Erythroblast (primary cell): Measurements from ENCODE around the gene OR6C70.

Experiments used
- GATA1 ChIP-seq: IDR thresholded peaks from 2 replicates; pipeline ENCODE4 v1.6.1; 2011; ENCODE audit warnings: low read depth, mild to moderate bottlenecking, control low read depth, low read length, moderate library complexity
- POLR2A ChIP-seq: IDR thresholded peaks from 2 replicates; pipeline ENCODE4 v1.6.1; 2011; ENCODE audit warnings: mild to moderate bottlenecking, low read length

- TF ChIP-seq POLR2A (no peak), GATA1 (no peak)
Measured at GRCh38 chr12:55499231-55499630, 29.3 kb upstream of the OR6C70 start.
